ENCODE results near the gene GPR27. TPM values are rescaled to one million over a fixed set of nuclear protein-coding genes. Genes with fewer than 3 reads are reported as not detected.

GPR27 gene
- total RNA-seq, 4 donors from 2014 or later, result not detected

DNA sequence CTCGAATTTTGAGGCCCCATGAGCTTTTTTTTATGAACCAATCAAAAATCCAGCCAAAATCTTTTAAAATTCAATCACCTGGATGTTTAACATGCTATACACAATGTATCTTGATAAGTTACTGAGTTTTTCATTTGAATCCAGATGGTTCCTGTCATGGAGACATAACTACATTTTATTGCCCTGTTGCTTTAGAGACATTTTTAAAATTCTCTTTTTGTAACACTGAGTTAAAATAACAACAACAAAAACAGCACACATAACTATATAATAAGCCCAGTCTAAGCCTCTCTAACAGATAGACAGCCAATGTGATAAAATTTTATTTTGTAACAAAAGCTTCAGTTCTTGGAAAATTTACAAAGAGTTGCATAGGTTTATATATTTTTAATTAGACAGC is 29.5 kb downstream of the GPR27 start:
- H3K27me3 ChIP-seq, result peaks cover 0 to 19% of the 10 kb centered on the region in 2 donors
- no peak overlapping the region for H3K4me3 ChIP-seq
- no peaks in the 10 kb centered on the region for H3K9me3 ChIP-seq
- no peaks in the 10 kb centered on the region for H3K36me3 ChIP-seq
- no peak for DNase-seq
- peaks cover 0 to 13% (median 0%) of the 10 kb centered on the region in 4 donors for H3K4me1 ChIP-seq
- H3K27ac ChIP-seq, result no peak overlapping the region
- no peak for TF ChIP-seq POLR2A (IDR thresholded peaks at IDR 0.05)
- TF ChIP-seq, protein P1, sequence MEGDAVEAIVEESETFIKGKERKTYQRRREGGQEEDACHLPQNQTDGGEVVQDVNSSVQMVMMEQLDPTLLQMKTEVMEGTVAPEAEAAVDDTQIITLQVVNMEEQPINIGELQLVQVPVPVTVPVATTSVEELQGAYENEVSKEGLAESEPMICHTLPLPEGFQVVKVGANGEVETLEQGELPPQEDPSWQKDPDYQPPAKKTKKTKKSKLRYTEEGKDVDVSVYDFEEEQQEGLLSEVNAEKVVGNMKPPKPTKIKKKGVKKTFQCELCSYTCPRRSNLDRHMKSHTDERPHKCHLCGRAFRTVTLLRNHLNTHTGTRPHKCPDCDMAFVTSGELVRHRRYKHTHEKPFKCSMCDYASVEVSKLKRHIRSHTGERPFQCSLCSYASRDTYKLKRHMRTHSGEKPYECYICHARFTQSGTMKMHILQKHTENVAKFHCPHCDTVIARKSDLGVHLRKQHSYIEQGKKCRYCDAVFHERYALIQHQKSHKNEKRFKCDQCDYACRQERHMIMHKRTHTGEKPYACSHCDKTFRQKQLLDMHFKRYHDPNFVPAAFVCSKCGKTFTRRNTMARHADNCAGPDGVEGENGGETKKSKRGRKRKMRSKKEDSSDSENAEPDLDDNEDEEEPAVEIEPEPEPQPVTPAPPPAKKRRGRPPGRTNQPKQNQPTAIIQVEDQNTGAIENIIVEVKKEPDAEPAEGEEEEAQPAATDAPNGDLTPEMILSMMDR (IDR thresholded peaks at IDR 0.05), result no peak

DNA sequence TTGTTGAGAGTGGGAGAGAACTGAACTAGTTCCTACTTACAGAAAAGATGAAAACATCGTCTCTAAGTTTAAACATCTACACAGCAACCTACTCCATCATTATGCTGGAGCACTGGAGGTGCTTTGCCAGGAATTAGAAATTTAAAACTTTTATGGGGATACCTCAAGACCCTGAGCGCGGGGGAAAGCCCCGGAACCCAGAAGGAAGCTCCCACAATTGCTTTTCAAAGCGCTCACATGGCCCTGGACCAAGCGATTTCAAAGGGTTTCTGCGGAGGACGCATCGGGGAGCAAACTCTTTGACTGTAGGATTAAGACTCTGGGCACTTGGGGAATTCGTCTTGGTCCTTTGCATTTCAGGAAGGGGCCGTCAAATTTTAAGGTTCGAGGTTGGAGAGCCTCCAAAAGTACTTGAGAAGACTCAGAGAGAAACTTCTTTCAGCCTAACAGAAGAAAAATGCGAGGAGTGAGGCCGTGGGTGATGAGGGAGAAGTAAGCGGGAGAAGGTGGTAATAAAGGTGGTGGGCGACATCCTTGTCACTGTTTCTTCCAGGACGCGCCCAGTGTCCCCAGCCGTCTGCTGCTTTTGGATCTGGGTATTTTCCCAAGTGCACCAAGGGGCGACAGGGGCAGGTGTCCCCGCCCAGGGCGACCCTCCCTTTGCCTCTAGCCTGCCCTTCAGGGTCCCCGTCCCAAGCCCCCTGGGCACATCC is 30.7 kb downstream of the GPR27 start:
- Histone ChIP-seq H3K27ac (no peak overlapping the region), H3K4me3 (peak overlapping the region; percentile 3 to 56 (median 35)), H3K9me3 (no peaks in the 10 kb centered on the region), H3K27me3 (peaks cover 0 to 19% of the 10 kb centered on the region in 2 donors), H3K36me3 (no peaks in the 10 kb centered on the region), H3K4me1 (peaks cover 0 to 13% (median 0%) of the 10 kb centered on the region in 4 donors)
- DNase-seq, result no peak
- TF ChIP-seq, protein P1 (IDR thresholded peaks at IDR 0.05), result no peak
- TF ChIP-seq POLR2A (IDR thresholded peaks at IDR 0.05), result no peak

DNA sequence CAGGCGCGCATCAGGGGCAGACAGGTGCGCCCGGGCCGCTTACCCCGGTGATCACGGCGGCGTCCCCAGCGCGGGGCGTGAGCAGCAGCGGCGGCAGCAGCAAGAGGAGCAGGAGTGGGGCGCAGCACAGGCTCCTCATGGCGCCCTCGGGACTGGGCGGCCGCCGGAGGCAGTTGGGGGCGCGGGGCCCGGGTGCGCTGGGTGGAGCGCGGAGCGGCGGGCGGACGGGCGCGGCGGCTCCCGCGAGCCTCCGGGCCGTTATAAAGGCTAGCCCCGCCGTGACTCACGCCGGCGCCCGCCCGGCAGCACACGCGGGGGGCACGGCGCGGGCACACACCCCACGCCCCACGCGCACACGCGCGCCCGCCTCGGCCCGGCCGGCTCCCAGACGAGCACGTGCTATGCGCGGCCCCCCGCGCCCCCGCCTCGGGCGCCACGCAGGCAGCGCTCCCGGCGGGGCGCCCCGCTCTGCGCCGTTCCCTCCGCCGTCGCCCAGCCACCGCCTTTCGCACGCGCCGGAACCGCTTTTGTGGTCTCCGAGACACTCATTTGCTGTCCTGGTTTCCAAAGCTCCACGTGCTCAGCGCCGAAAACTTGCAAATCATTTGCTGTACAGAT is 31.4 kb downstream of the GPR27 start, which contains the start of gene PROK2:
PROK2 (minus strand) TSS at position 235 of the 618 bp plus-strand sequence; CDS start at position 139, 96 bp downstream.
- peaks cover 0 to 13% (median 0%) of the 10 kb centered on the region in 4 donors for H3K4me1 ChIP-seq
- peaks cover 0 to 19% of the 10 kb centered on the region in 2 donors for H3K27me3 ChIP-seq
- H3K4me3 ChIP-seq, result peak within 1 kb of the TSS; percentile 3 to 56 (median 35)
- no peak within 1 kb of the TSS for H3K27ac ChIP-seq
- no peaks in the 10 kb centered on the region for H3K9me3 ChIP-seq
- TF ChIP-seq, protein P1 (IDR thresholded peaks at IDR 0.05), result no peak
- no peak for TF ChIP-seq POLR2A (IDR thresholded peaks at IDR 0.05)
- DNase-seq, result no peak
- no peaks in the 10 kb centered on the region for H3K36me3 ChIP-seq

DNA sequence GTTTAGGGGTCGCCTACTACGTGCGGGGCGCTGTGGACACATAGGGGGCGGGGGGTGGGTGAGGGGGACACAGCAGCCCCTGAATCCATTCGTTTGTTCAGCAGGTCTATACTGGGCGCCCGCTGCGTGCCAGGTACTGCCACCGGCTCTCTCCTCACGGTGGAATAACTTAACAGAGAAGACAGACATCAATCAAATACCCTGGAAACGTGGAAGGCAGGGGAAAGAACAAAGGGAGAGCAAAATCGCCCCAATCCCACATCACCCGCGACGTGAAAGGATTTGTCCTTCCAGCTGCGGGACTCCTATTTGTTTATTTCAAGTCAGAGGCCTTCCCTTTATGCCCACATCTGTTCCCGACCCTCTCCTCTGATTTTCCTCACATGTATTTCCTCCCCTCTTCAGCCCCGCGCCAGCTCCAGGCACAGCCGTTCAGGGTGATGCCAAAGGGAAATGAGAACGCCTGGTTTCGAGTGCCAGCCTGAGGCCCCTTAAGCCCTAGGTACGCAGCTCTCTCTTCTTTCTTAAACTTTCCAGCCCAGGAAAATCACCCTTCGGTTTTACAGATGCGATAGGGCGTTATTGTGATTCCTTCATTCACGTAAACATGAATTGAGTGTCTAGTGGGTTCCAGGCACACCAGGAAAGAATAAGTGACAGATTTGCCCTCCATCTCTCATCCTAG is 32.0 kb downstream of the GPR27 start:
- Histone ChIP-seq H3K27me3 (peaks cover 0 to 19% of the 10 kb centered on the region in 2 donors), H3K4me1 (peaks cover 0 to 13% (median 0%) of the 10 kb centered on the region in 4 donors), H3K9me3 (no peaks in the 10 kb centered on the region), H3K36me3 (no peaks in the 10 kb centered on the region), H3K27ac (no peak overlapping the region), H3K4me3 (peak overlapping the region in 3 of 4 donors; percentile 30 to 56 (median 40))
- TF ChIP-seq, protein P1 (IDR thresholded peaks at IDR 0.05), result no peak
- no peak for TF ChIP-seq POLR2A (IDR thresholded peaks at IDR 0.05)
- DNase-seq, result no peak

DNA sequence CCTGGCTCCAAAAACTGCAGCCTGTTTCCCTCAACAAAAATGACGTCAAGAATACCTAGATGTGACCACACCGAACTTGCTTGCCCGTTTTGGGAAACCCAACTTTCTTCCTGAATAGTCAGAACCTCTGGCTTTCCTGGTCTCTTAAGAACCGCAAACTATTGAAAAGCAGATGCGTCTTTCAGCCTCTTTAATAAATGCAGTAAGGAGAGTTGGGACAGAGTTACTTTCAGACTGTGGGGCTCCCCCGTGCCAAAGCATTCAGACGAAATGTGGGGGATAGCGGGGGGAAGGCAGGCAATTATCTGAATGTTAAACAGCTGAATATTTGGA is 32.5 kb downstream of the GPR27 start:
- peaks cover 0 to 19% of the 10 kb centered on the region in 2 donors for H3K27me3 ChIP-seq
- peaks cover 0 to 13% (median 0%) of the 10 kb centered on the region in 4 donors for H3K4me1 ChIP-seq
- no peak overlapping the region for H3K4me3 ChIP-seq
- no peaks in the 10 kb centered on the region for H3K9me3 ChIP-seq
- H3K27ac ChIP-seq, result no peak overlapping the region
- no peak for DNase-seq
- H3K36me3 ChIP-seq, result no peaks in the 10 kb centered on the region
- TF ChIP-seq POLR2A (IDR thresholded peaks at IDR 0.05), result no peak
- TF ChIP-seq, protein P1 (IDR thresholded peaks at IDR 0.05), result no peak
